ENCODE results near the gene CHML.

CHML gene

GRCh38 chr1:241591317-241591716, 48.9 kb downstream of the CHML start:
- DNase-seq (ENCODE audit: low read depth in 2 of 2): no peak

- no peak for DNase-seq (ENCODE audit: low read depth in 2 of 2)
Measured at GRCh38 chr1:241590719-241591118, 49.5 kb downstream of the CHML start.
